GM12865 (cell line): ENCODE measurements around the gene SLC6A11.

ENCODE experiments used
- DNase-seq: peaks from one replicate; pipeline ENCODE4 v3.0.0; 2010; ENCODE audit warnings: low read depth
- H3K4me3 ChIP-seq: 2 replicates; pipeline ENCODE4 v1.5.1; 2011; ENCODE audit warnings: mild to moderate bottlenecking, low read depth, low read length, control low read depth
- TF ChIP-seq, protein P1 (sequence below): IDR thresholded peaks from 2 replicates; pipeline ENCODE4 v1.5.1; 2011; ENCODE audit warnings: low read length, control low read depth, low read depth, inconsistent platforms; ENCODE audit not compliant: insufficient read depth; ENCODE audit errors: missing control alignments

SLC6A11 gene

DNA sequence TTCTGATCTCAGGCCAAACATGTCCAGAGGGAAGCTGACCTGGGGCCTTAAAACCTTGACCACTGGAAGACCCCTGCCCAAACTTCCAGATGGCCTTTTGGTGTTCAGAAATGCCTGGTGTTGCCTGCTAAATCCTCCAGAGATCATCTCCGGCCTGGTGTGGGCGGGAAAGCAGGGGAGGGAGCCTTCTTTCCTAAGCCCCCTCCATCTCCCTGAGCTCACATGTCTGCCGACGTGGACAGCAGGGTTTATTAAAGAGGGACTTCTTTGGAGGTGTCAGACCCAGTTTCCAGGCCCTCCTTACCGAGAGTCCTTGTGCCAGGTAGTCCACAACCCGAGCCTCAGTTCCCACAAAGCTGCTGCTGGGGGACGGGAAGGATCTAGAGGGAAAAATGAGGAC is 120.7 kb downstream of the SLC6A11 start:
- no peak overlapping the region for H3K4me3 ChIP-seq
- DNase-seq, result no peak
- TF ChIP-seq, protein P1, sequence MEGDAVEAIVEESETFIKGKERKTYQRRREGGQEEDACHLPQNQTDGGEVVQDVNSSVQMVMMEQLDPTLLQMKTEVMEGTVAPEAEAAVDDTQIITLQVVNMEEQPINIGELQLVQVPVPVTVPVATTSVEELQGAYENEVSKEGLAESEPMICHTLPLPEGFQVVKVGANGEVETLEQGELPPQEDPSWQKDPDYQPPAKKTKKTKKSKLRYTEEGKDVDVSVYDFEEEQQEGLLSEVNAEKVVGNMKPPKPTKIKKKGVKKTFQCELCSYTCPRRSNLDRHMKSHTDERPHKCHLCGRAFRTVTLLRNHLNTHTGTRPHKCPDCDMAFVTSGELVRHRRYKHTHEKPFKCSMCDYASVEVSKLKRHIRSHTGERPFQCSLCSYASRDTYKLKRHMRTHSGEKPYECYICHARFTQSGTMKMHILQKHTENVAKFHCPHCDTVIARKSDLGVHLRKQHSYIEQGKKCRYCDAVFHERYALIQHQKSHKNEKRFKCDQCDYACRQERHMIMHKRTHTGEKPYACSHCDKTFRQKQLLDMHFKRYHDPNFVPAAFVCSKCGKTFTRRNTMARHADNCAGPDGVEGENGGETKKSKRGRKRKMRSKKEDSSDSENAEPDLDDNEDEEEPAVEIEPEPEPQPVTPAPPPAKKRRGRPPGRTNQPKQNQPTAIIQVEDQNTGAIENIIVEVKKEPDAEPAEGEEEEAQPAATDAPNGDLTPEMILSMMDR, result no peak

- DNase-seq, result no peak
- H3K4me3 ChIP-seq, result no peak overlapping the region
- TF ChIP-seq, protein P1, result no peak
Observed at GRCh38 chr3:10937141-10937825, 121.3 kb downstream of the SLC6A11 start.

DNA sequence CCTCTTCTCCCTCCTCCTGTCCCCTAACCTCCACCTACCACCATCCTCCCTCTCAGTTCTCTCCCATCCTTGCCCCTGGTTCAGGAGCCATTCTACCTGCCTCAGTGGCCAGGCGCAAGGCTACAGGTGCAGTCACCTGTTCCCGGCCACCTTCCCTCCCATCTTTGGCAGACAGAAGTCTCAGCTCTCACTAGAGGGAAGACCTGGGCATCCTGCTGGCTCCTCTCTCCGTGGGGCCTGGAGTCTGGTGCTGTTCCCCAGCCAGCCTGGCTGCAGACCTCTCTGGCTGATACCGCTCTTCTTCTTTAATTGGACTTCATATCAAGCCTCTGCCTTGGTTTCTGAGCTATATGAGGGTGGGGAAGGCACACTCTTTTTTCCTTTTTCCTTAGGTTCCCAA is 123.5 kb downstream of the SLC6A11 start:
- TF ChIP-seq, protein P1, result no peak
- no peak overlapping the region for H3K4me3 ChIP-seq
- DNase-seq, result no peak

GRCh38 chr3:10940106-10940505 is 124.1 kb downstream of the SLC6A11 start:
- no peak for DNase-seq
- no peak overlapping the region for H3K4me3 ChIP-seq
- TF ChIP-seq, protein P1, result no peak

GRCh38 chr3:10941972-10942371 is 125.9 kb downstream of the SLC6A11 start:
- TF ChIP-seq, protein P1, result peak; percentile 71
- peak; percentile 29 for DNase-seq
- no peak overlapping the region for H3K4me3 ChIP-seq

GRCh38 chr3:10942690-10943205 is 126.7 kb downstream of the SLC6A11 start:
- no peak overlapping the region for H3K4me3 ChIP-seq
- TF ChIP-seq, protein P1, result no peak
- DNase-seq, result no peak

DNA sequence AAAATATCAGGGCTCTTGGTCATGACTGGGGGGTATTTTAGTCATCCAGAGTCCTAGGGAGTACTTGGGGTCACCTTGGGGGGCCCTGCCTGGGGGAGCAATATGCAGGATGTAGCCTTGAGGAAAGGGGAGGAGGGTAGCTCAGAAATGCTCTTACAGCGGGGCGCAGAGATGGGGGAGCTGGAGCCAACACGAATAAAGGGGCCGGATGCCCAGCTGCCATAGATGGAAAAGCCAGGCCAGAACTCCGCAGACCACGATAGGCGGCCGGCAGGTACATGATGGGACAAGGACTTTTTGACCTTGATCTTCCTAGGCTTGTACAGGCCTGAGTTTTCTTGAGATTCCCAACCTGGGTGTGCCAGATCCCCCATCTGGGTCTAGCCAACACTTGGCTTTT is 128.8 kb downstream of the SLC6A11 start:
- DNase-seq, result no peak
- H3K4me3 ChIP-seq, result no peak overlapping the region
- TF ChIP-seq, protein P1, result no peak
